Mucosa of stomach (tissue), 1 donor: Measurements from ENCODE around the gene FAM53B.
"Not testable (repeated sequence)": the region's sequence is repeated elsewhere in the genome, so short reads cannot be mapped to it uniquely, and the experiment has no call there.

Experiments
- H3K27me3 ChIP-seq: one replicate; pipeline ENCODE4 v1.7.0; 2013; ENCODE audit warnings: mild to moderate bottlenecking, low read length; ENCODE audit not compliant: control insufficient read depth, insufficient read depth
- H3K36me3 ChIP-seq: one replicate; pipeline ENCODE4 v1.7.0; 2013; ENCODE audit warnings: low read length; ENCODE audit not compliant: control insufficient read depth, insufficient read depth
- H3K4me1 ChIP-seq: one replicate; pipeline ENCODE4 v1.7.0; 2013; ENCODE audit warnings: mild to moderate bottlenecking, low read length; ENCODE audit not compliant: control insufficient read depth, insufficient read depth
- H3K4me3 ChIP-seq: one replicate; pipeline ENCODE4 v1.7.0; 2013; ENCODE audit warnings: low read length
- H3K9ac ChIP-seq: one replicate; pipeline ENCODE4 v1.7.0; 2013; ENCODE audit warnings: mild to moderate bottlenecking, low read length, moderate library complexity
- H3K9me3 ChIP-seq: one replicate; pipeline ENCODE4 v1.7.0; 2013; ENCODE audit warnings: mild to moderate bottlenecking, low read length, moderate library complexity; ENCODE audit not compliant: control insufficient read depth
- donor health status: Pancreatic carcinoma.

Gene FAM53B

GRCh38 chr10:124748953-124749645, 4.9 kb upstream of the FAM53B start:
- peaks cover 48% of the 10 kb centered on the region for H3K4me1 ChIP-seq
- H3K27me3 ChIP-seq, result no peaks in the 10 kb centered on the region
- H3K9me3 ChIP-seq, result no peaks in the 10 kb centered on the region
- H3K36me3 ChIP-seq, result no peaks in the 10 kb centered on the region
- no peak overlapping the region for H3K4me3 ChIP-seq
- no peak overlapping the region for H3K9ac ChIP-seq

- Histone ChIP-seq H3K9me3 (no peaks in the 10 kb centered on the region), H3K9ac (no peak overlapping the region), H3K36me3 (no peaks in the 10 kb centered on the region), H3K4me1 (peaks cover 42% of the 10 kb centered on the region), H3K4me3 (no peak overlapping the region), H3K27me3 (no peaks in the 10 kb centered on the region)
Observed at GRCh38 chr10:124748166-124748565, 4.0 kb upstream of the FAM53B start.

DNA sequence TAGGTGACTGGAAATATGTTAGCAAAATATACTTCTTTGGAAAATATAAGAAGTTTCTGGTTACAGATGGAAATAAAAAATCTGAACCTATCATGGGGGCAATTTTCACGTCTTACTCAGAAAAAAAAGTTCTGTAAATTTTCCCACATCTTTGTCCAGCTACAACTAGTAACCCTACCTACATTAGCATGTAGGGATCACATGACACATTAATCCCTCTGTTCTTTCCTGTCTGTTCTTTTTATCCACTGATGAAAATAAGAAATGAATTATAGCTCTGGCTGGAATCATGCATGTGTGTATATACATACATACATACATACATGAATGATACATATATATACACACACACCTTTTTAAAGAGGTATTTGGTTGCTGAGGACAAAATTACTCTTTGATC, 3.6 kb upstream of the FAM53B start:
- Histone ChIP-seq H3K9me3 (no peaks in the 10 kb centered on the region), H3K9ac (no peak overlapping the region), H3K4me3 (no peak overlapping the region), H3K36me3 (no peaks in the 10 kb centered on the region), H3K4me1 (peaks cover 42% of the 10 kb centered on the region), H3K27me3 (no peaks in the 10 kb centered on the region)

DNA sequence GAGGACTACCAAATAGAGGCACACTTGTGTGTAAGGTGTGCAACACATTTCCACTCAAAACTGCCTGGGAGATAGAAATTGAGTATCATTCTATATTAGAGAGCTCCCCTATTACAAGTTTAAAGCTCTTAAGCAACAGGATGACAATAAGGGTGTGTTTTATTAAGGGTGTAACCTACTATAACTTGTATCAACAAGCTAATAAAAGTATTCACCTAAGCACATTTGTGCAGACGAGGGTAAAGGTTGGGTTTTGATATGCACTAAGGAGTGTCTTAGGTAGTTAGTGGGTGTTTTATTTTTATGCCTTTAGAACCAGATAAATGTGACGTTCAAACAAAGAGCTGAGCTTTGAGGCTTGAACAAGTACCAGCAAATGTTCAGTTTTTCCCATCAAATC, 2.8 kb upstream of the FAM53B start:
- no peaks in the 10 kb centered on the region for H3K27me3 ChIP-seq
- no peak overlapping the region for H3K4me3 ChIP-seq
- H3K9me3 ChIP-seq, result no peaks in the 10 kb centered on the region
- no peaks in the 10 kb centered on the region for H3K36me3 ChIP-seq
- no peak overlapping the region for H3K9ac ChIP-seq
- H3K4me1 ChIP-seq, result peaks cover 49% of the 10 kb centered on the region

- not testable (repeated sequence) for H3K9me3 ChIP-seq, H3K27me3 ChIP-seq, H3K9ac ChIP-seq, H3K36me3 ChIP-seq, H3K4me3 ChIP-seq
- peaks cover 54% of the 10 kb centered on the region for H3K4me1 ChIP-seq
Observed at GRCh38 chr10:124746447-124746846, 2.3 kb upstream of the FAM53B start.

DNA sequence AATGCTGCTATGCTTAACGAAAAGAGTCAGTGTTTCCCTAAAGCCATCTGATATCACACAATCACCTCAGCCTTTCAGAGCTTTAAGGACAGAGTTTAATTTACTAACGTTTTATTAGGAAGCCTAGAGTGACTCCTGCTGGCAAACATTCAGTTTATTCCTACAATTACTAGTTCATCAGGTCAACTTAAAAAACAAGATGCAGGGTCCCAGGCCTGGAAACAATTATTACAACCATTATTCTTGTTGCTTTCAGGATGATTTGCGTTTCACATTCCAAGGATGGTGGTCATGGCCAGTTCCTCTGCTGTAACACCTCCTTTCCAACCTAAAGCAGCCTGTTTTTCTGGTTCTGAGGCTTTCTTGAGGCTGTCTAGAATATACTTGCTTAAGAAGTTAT, 1.5 kb upstream of the FAM53B start:
- H3K4me1 ChIP-seq, result peaks cover 62% of the 10 kb centered on the region
- no peaks in the 10 kb centered on the region for H3K9me3 ChIP-seq
- no peak overlapping the region for H3K4me3 ChIP-seq
- H3K27me3 ChIP-seq, result no peaks in the 10 kb centered on the region
- H3K9ac ChIP-seq, result no peak overlapping the region
- H3K36me3 ChIP-seq, result no peaks in the 10 kb centered on the region

DNA sequence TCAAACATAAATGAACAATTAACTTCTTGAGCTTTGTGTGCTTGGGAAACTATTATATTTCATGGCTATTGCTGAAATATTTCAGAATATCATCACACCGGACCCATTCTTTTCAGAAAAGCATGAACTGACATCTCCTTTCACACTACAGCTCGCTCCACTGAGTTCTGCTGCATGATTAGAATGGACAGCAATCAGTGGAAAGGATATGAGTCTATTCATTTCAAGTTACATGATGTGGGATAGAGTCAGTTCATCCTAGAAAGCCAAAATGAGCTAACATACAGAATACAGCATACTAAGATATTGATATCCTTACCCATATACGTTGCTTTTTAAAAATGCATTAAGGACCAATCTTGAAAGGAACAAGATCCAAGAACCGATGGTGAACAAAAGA, 1.1 kb upstream of the FAM53B start:
- Histone ChIP-seq H3K9ac (no peak overlapping the region), H3K36me3 (no peaks in the 10 kb centered on the region)

DNA sequence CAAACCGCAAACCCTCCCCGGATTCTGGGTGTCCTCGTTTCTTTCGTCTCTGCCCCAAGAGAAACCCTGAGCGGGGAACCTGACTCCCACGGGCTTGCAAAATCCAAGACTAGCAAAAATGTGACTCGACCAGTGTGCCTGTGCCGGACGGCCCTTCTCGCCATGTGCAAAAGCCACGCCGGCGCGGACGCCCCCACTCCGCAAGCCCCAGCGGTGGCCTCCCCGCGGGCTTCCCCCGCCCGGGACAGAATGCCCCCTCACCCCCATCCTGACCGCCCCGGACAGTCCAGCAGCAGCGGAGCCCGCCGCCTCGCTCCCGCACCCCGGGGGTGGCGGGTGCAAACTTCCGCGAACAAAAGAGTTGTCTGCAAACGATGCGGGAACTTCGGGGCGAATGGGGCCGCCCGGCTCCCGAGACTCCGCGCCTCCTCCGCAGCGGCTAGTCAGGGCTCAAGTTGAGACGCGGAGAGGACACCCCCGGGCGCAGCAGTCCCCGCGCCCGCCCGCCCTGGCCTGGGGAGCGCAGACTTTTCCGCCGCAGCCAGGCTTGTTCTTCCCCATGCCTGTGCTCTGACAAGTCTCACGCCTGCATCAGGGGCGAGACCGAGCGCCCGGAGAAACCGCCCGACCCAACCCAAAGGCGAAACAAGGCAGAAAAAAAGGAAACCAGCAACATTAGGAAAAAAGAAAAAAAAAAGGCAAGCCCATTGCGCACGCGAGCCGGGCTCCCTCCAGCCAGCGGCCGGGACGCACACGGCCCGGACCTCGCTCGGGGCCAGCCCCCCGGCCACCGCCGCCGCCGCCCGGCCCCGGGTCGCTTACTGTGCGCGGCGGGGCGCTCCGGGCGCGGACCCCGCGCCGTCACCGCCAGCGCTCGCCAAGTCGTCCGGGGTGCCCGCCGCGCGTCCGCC, 732 bp downstream of the FAM53B start:
- H3K9me3 ChIP-seq, result no peaks in the 10 kb centered on the region
- H3K4me1 ChIP-seq, result peaks cover 68% of the 10 kb centered on the region
- H3K4me3 ChIP-seq, result peak overlapping the region; percentile 16
- no peaks in the 10 kb centered on the region for H3K27me3 ChIP-seq
- H3K9ac ChIP-seq, result peak overlapping the region; percentile 58
- H3K36me3 ChIP-seq, result no peaks in the 10 kb centered on the region

More for the DNA sequence above, 1.1 kb upstream of the FAM53B start:
- H3K4me3 ChIP-seq, result no peak overlapping the region
- peaks cover 66% of the 10 kb centered on the region for H3K4me1 ChIP-seq
- H3K9me3 ChIP-seq, result no peaks in the 10 kb centered on the region
- no peaks in the 10 kb centered on the region for H3K27me3 ChIP-seq

DNA sequence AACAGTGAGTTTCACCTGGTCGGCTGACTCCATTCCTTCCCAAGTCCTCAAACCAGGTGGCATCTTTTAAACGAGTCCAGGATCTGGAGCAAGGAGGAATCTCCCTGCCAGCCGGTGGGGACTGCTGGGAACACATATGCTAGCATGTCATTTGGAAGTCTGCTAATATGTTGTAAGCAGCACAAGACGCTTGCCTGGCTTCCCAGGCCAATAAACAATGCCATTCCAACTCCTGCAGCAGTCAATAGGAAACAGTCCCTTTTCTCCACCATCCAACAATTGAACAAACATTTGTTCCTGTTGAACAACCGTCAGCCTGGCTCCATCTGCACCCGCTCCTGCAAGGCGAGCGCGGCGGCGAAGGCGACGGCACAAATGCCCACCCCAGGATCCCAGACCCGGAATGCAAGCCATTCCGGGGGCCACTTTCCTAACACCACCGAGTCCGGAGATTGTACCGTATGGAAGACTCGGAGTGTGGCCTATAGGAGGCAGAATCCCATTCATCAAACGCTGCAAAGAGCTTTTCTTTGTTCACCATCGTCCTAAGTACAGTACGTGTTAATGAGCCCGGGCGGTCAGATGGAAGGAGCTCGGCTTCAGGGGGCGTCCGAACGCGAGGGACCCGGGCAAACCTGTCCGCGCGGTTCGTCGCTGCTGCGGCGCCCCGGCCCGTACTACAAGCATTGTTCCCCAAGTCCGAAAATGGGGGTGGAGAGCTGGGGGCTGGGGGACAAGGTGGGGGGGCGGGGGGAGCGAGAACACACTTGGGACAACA, 1.6 kb downstream of the FAM53B start:
- peak overlapping the region; percentile 47 for H3K4me3 ChIP-seq
- H3K9me3 ChIP-seq, result no peaks in the 10 kb centered on the region
- no peaks in the 10 kb centered on the region for H3K27me3 ChIP-seq
- H3K36me3 ChIP-seq, result no peaks in the 10 kb centered on the region
- H3K9ac ChIP-seq, result peak overlapping the region; percentile 41
- peaks cover 69% of the 10 kb centered on the region for H3K4me1 ChIP-seq

DNA sequence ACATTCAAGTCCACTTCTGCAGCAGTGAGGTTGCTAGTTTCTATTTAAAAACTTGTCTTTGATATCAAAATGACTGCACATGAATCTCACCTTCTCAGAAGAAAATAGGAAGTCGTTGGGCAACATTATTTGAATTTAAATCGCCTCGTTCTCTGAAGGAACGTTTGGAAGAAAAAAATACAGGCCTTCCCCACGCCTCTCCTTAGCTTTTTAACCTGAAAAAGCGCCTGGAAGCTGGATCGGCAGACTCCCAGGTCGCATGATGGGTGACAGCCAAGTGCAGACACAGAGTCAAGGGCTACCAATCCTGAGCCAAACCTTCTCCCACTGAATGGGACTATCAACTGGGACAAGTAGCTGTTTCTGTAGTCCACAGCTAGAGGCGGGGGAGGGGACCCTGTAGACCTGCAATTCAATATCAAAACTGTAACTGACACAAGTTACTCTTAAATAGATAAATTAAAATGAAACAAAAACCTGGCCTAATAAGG, 2.2 kb downstream of the FAM53B start:
- no peaks in the 10 kb centered on the region for H3K36me3 ChIP-seq
- peak overlapping the region; percentile 41 for H3K9ac ChIP-seq
- peaks cover 75% of the 10 kb centered on the region for H3K4me1 ChIP-seq
- H3K27me3 ChIP-seq, result no peaks in the 10 kb centered on the region
- no peaks in the 10 kb centered on the region for H3K9me3 ChIP-seq
- peak overlapping the region; percentile 47 for H3K4me3 ChIP-seq

GRCh38 chr10:124741281-124741921, 2.8 kb downstream of the FAM53B start:
- Histone ChIP-seq H3K27me3 (no peaks in the 10 kb centered on the region), H3K9ac (peak overlapping the region; percentile 41), H3K4me1 (peaks cover 76% of the 10 kb centered on the region), H3K36me3 (no peaks in the 10 kb centered on the region), H3K9me3 (no peaks in the 10 kb centered on the region), H3K4me3 (no peak overlapping the region)
